Stimulated activated naive CD4-positive, alpha-beta T cell (primary cell): Measurements from ENCODE around the gene CLCA4.

ENCODE experiments used
- DNase-seq, 6 experiments: peaks; one replicate each; lab custom pipeline; 2025; lab: John Stamatoyannopoulos, UW

The CLCA4 gene

DNA sequence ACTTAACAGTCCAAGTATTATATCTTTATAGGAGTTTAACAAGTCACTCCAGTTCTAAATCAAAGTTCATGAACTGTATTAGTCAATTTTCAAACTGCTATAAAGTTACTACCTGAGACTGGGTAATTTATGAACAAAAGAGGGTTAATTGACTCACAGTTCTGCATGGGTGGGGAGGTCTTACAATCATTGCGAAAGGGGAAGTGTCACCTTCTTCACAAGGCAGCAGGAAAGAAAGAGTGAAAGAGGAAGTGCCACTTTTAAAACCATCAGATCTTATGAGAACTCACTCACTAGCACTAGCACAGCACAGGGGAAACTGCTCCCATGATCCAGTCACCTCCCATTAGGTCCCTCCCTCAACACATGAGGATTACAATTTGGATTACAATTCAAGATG lies 70.0 kb downstream of the CLCA4 start:
- no peak for DNase-seq

GRCh38 chr1:86618358-86618757 lies 71.5 kb downstream of the CLCA4 start:
- no peak for DNase-seq

DNA sequence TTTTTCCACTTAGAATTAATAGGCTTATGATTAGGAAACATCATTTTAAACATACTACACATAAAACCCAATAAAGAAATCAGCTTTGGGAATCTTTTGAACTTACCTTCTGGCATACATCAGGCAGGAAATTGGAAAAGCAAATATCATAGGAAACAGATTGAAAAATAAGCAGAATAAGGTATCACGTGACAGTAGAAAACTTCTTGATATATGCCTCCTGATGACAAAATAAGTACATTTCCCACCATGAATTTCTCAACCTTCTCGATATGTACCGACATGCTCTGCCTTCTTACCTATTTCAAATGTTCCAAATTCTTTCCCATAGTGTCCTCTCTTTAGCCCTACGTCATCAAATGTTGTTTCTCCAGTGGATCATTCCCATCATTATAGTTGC lies 72.4 kb downstream of the CLCA4 start:
- DNase-seq: no peak

DNA sequence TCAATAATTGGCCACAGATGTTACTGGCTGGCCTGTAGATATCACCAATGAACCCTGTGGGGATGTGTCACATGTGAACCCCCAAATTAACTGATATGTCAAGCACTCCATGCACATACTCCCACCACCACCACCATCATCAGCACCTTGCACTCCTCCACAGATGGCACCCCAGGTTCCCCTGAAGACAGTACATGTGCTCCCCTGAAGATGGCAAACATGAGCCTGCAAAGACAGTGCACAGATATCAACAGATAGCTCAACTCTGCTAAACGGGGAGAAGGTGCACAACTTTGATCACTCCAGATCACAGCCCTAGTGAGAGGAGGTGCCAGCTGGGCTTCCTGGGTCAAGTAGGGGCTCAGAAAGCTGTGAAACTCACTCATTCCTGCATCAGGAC lies 74.4 kb downstream of the CLCA4 start:
- no peak for DNase-seq
